Suprapubic skin (tissue), 3 donors: Measurements from ENCODE around the gene PPP1R13B.

Experiments used
- POLR2A ChIP-seq, 2 donors: fragments of 450-650 bp; IDR thresholded peaks; one replicate each; pipeline ENCODE4 v1.6.1; 2017; ENCODE audit warnings: antibody characterized with exemption in 2 of 2, mild to moderate bottlenecking in 2 of 2, moderate library complexity in 2 of 2
- TF ChIP-seq, protein P1 (sequence below), 2 donors: fragments of 200-600 bp in 1 of 2; fragments of 450-650 bp in 1 of 2; sonication (generic) in 1 of 2; IDR thresholded peaks; one replicate each; pipeline ENCODE4 v1.5.1; 2016 to 2019; ENCODE audit warnings: antibody characterized with exemption in 2 of 2, mild to moderate bottlenecking in 1 of 2, moderate library complexity in 1 of 2

DNA sequence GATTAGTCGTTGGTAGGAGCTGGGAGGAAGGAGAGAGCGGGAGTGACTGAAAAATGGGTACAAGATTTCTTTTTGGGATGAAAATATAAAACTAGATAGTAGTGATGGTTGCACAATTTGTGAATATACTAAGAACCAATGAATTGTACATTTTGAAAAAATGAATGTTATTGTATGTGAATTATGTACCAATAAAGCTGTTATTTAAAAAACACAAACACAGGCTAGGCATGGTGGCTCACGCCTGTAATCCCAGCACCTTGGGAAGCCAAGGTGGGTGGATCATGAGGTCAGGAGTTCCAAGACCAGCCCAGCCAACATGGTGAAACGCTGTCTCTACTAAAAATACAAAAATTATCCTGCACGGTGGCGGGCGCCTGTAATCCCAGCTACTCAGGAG, 32.1 kb downstream of the PPP1R13B start:
- no peak for TF ChIP-seq POLR2A (IDR thresholded peaks at IDR 0.05)
- TF ChIP-seq, protein P1, sequence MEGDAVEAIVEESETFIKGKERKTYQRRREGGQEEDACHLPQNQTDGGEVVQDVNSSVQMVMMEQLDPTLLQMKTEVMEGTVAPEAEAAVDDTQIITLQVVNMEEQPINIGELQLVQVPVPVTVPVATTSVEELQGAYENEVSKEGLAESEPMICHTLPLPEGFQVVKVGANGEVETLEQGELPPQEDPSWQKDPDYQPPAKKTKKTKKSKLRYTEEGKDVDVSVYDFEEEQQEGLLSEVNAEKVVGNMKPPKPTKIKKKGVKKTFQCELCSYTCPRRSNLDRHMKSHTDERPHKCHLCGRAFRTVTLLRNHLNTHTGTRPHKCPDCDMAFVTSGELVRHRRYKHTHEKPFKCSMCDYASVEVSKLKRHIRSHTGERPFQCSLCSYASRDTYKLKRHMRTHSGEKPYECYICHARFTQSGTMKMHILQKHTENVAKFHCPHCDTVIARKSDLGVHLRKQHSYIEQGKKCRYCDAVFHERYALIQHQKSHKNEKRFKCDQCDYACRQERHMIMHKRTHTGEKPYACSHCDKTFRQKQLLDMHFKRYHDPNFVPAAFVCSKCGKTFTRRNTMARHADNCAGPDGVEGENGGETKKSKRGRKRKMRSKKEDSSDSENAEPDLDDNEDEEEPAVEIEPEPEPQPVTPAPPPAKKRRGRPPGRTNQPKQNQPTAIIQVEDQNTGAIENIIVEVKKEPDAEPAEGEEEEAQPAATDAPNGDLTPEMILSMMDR (IDR thresholded peaks at IDR 0.05), result no peak
